H1 (cell line): ENCODE results near the gene KLC4. TPM values are rescaled to one million over a fixed set of nuclear protein-coding genes. Genes with fewer than 3 reads are reported as not detected.

Source experiments
- BRCA1 ChIP-seq: IDR thresholded peaks from 2 replicates; pipeline ENCODE4 v1.6.1; 2012; ENCODE audit warnings: low read depth, low read length, improper control_type of control experiment
- JUND ChIP-seq: IDR thresholded peaks from 2 replicates; pipeline ENCODE4 v1.6.1; 2011; ENCODE audit warnings: mild to moderate bottlenecking, improper control_type of control experiment, low read length
- polyA plus RNA-seq, 7 experiments: library from polyadenylated mRNA; depleted of rRNA in 3 of 7; stranded (reverse) in 5 of 7; unstranded in 2 of 7; fragments of >200 nt in 5 of 7; fragments of 200-250 nt in 2 of 7; gene quantifications; 1 replicate in 5 of 7; 2 replicates in 1 of 7; 4 replicates in 1 of 7; pipeline versions ENCODE4 v1.2.1 to v1.2.3, GENCODE V29; 2011 to 2013; ENCODE audit warnings: missing spikeins in 2 of 7, mixed read lengths in 2 of 7
- total RNA-seq: library from RNA; stranded (reverse); fragmentation: NEBNext Ultra II Directional; extraction: Animal tissue kit (Norgen Biotek cat#: 25700); gene quantifications from 2 replicates; pipeline ENCODE4 v1.2.1, GENCODE V29; 2021
- TF ChIP-seq, protein P1 (sequence below): IDR thresholded peaks from 2 replicates; pipeline ENCODE4 v1.6.1; 2012; ENCODE audit warnings: low read length, inconsistent platforms

Gene KLC4
- total and polyA plus RNA-seq, 2 of the 8 experiments (the other 6 are each of a cell fraction or from before 2014, with no cell fraction given): 15.7 to 28.5 TPM

DNA sequence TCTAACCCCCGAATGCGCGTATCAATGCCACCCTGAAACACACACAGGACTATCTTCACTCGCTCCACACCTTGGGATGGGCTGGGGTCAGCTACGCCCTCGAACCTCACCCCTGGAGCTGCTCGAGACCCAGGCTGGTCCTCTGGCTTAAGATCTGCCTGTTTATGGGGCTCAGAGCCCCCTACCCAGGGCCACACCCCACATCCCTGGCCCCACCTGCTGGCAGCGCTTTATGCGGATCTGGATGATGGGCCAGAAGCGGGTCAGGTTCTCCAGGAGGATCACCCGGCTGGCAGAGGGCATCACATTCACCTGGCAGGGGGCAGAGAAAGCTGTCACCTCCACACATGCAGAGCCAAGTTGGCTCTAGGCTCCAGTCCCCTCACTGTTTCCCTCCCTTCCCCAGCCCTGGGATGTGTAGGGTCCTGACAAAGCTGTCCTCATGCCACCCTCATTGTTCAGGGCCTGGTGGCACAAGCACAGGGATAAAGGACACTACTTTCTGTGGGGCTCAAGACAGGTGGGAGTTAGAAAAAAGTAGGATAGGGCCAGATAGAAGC, 14.0 kb upstream of the KLC4 start (continued):
- TF ChIP-seq, protein P1, sequence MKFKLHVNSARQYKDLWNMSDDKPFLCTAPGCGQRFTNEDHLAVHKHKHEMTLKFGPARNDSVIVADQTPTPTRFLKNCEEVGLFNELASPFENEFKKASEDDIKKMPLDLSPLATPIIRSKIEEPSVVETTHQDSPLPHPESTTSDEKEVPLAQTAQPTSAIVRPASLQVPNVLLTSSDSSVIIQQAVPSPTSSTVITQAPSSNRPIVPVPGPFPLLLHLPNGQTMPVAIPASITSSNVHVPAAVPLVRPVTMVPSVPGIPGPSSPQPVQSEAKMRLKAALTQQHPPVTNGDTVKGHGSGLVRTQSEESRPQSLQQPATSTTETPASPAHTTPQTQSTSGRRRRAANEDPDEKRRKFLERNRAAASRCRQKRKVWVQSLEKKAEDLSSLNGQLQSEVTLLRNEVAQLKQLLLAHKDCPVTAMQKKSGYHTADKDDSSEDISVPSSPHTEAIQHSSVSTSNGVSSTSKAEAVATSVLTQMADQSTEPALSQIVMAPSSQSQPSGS: no peak
- no peak for TF ChIP-seq JUND
- TF ChIP-seq BRCA1: no peak
